CD4-positive, alpha-beta T cell treated with Interleukin-4 for 4 hours (primary cell): ENCODE results near the gene GOLGA8N.
"Not testable (repeated sequence)": the region's sequence is repeated elsewhere in the genome, so short reads cannot be mapped to it uniquely, and the experiment has no call there.

Experiments used
- DNase-seq: peaks from one replicate; pipeline ENCODE4 v3.0.0-alpha.2; 2020

GOLGA8N gene

GRCh38 chr15:32593151-32593550 lies at the start of gene GOLGA8N:
GOLGA8N (plus strand) TSS chr15:32593456.
- not testable (repeated sequence) for DNase-seq

- DNase-seq: not testable (repeated sequence)
These were observed 49.8 kb upstream of the GOLGA8N start for GRCh38 chr15:32543456-32543855.

- not testable (repeated sequence) for DNase-seq
These were observed 48.1 kb upstream of the GOLGA8N start for GRCh38 chr15:32545129-32545528.

- not testable (repeated sequence) for DNase-seq
These were observed 38.7 kb upstream of the GOLGA8N start for GRCh38 chr15:32554587-32554986.

GRCh38 chr15:32562198-32562597 lies 31.1 kb upstream of the GOLGA8N start:
- DNase-seq: not testable (repeated sequence)

- not testable (repeated sequence) for DNase-seq
These were observed 24.3 kb upstream of the GOLGA8N start for GRCh38 chr15:32568988-32569387.

GRCh38 chr15:32578482-32578881 lies 14.8 kb upstream of the GOLGA8N start:
- DNase-seq: not testable (repeated sequence)

GRCh38 chr15:32585844-32586243 lies 7.4 kb upstream of the GOLGA8N start:
- not testable (repeated sequence) for DNase-seq

GRCh38 chr15:32609518-32609917 lies 16.3 kb downstream of the GOLGA8N start:
- not testable (repeated sequence) for DNase-seq

GRCh38 chr15:32610719-32611118 lies 17.5 kb downstream of the GOLGA8N start:
- DNase-seq: peak; percentile 26

- DNase-seq: not testable (repeated sequence)
These were observed 21.4 kb downstream of the GOLGA8N start for GRCh38 chr15:32614712-32615050.

- peak; percentile 93 for DNase-seq
These were observed 22.0 kb downstream of the GOLGA8N start, which contains the start of gene ARHGAP11A for GRCh38 chr15:32615051-32615870. ARHGAP11A (plus strand) TSS chr15:32615504; CDS start chr15:32616212, 708 bp downstream.

GRCh38 chr15:32615871-32616426 lies 22.7 kb downstream of the GOLGA8N start:
- not testable (repeated sequence) for DNase-seq

GRCh38 chr15:32636410-32636809 lies 43.2 kb downstream of the GOLGA8N start:
- DNase-seq: no peak

- DNase-seq: no peak
These were observed 43.8 kb downstream of the GOLGA8N start for GRCh38 chr15:32636908-32637567.

- no peak for DNase-seq
These were observed 44.4 kb downstream of the GOLGA8N start for GRCh38 chr15:32637704-32638103.

GRCh38 chr15:32641517-32642059 lies 48.3 kb downstream of the GOLGA8N start, which contains the start of gene SCG5:
SCG5 (plus strand) TSS chr15:32641710; CDS start chr15:32643593, 1,883 bp downstream.
- DNase-seq: no peak

- no peak for DNase-seq
These were observed 49.6 kb downstream of the GOLGA8N start for GRCh38 chr15:32642667-32643435.

GRCh38 chr15:32643907-32644445 lies 50.7 kb downstream of the GOLGA8N start:
- DNase-seq: no peak

GRCh38 chr15:32646291-32646690 lies 53.0 kb downstream of the GOLGA8N start:
- no peak for DNase-seq

GRCh38 chr15:32649342-32649741 lies 56.1 kb downstream of the GOLGA8N start:
- DNase-seq: no peak

- peak; percentile 53 for DNase-seq
These were observed 58.1 kb downstream of the GOLGA8N start for GRCh38 chr15:32651229-32651837.
